IMR-90 (cell line): ENCODE results near the gene DRC7. TPM values are rescaled to one million over a fixed set of nuclear protein-coding genes. Genes with fewer than 3 reads are reported as not detected.

Experiments
- ATAC-seq: fragments of 200-7000 bp; cut with Tn5 transposase; 2 replicates; pipeline ENCODE4 v1.9.1; 2020; ENCODE audit warnings: low read depth, mild to moderate bottlenecking, moderate library complexity
- BruUV-seq: library from RNA; stranded (reverse); fragments of 400-500 nt; replicated peaks from 2 replicates; lab custom pipeline; 2021; lab: Mats Ljungman, UMichigan
- CTCF ChIA-PET: fragments of 300-600 bp; formaldehyde crosslinking; extraction: SDS; loops from one replicate; lab custom pipeline; 2021; ENCODE audit warnings: antibody characterized with exemption; lab: Yijun Ruan, JAX
- POLR2A ChIA-PET: fragments of 300-600 bp; sonication (Branson Sonifier 250); formaldehyde crosslinking; loops from one replicate; lab custom pipeline; 2022; ENCODE audit warnings: antibody characterized with exemption; ENCODE audit not compliant: unreplicated experiment; lab: Charles Lee
- DNase-seq: peaks from one replicate; pipeline ENCODE4 v3.0.0; 2013
- H2AFZ ChIP-seq: replicated peaks from 2 replicates; pipeline ENCODE3; 2013; ENCODE audit warnings: low read length, mild to moderate bottlenecking; ENCODE audit not compliant: poor library complexity
- H2AK5ac ChIP-seq: 2 replicates; pipeline ENCODE4 v1.6.1; 2013; ENCODE audit warnings: low read depth, low read length, inconsistent platforms
- H2AK9ac ChIP-seq: replicated peaks from 2 replicates; pipeline ENCODE3; 2013; ENCODE audit warnings: mild to moderate bottlenecking, low read depth, low read length, moderate library complexity; ENCODE audit not compliant: poor library complexity
- H2BK120ac ChIP-seq: 2 replicates; pipeline ENCODE4 v1.6.1; 2013; ENCODE audit warnings: low read depth, low read length, inconsistent platforms
- H2BK15ac ChIP-seq: 3 replicates; pipeline ENCODE4 v1.6.1; 2013; ENCODE audit warnings: low read depth, low read length, inconsistent platforms
- H2BK20ac ChIP-seq: 2 replicates; pipeline ENCODE4 v1.6.1; 2013; ENCODE audit warnings: low read depth, mild to moderate bottlenecking, inconsistent platforms, low read length, moderate library complexity
- H2BK5ac ChIP-seq: 2 replicates; pipeline ENCODE4 v1.6.1; 2013; ENCODE audit warnings: mild to moderate bottlenecking, low read depth, low read length, inconsistent platforms; ENCODE audit not compliant: poor library complexity, severe bottlenecking
- H3K14ac ChIP-seq: replicated peaks from 2 replicates; pipeline ENCODE4 v1.6.1; 2013; ENCODE audit warnings: low read depth, low read length, inconsistent platforms
- H3K18ac ChIP-seq: 2 replicates; pipeline ENCODE4 v1.6.1; 2013; ENCODE audit warnings: low read depth, low read length, control low read depth
- H3K23ac ChIP-seq: 2 replicates; pipeline ENCODE4 v1.6.1; 2013; ENCODE audit warnings: low read depth, low read length, inconsistent platforms
- H3K27ac ChIP-seq: 2 replicates; pipeline ENCODE4 v1.5.1; 2013; ENCODE audit warnings: mild to moderate bottlenecking, control low read depth, low read length; ENCODE audit not compliant: insufficient read depth
- H3K27me3 ChIP-seq: 2 replicates; pipeline ENCODE4 v1.6.1; 2013; ENCODE audit warnings: low read length; ENCODE audit not compliant: control insufficient read depth, insufficient read depth
- H3K36me3 ChIP-seq: 2 replicates; pipeline ENCODE4 v1.6.1; 2013; ENCODE audit warnings: low read length, mixed read lengths; ENCODE audit not compliant: control insufficient read depth, insufficient read depth
- H3K4ac ChIP-seq: 2 replicates; pipeline ENCODE4 v1.6.1; 2013; ENCODE audit warnings: low read depth, low read length, inconsistent platforms
- H3K4me1 ChIP-seq: 2 replicates; pipeline ENCODE4 v1.6.1; 2013; ENCODE audit warnings: low read length, mixed read lengths; ENCODE audit not compliant: control insufficient read depth, insufficient read depth
- H3K4me2 ChIP-seq: 2 replicates; pipeline ENCODE4 v1.6.1; 2013; ENCODE audit warnings: low read depth, mild to moderate bottlenecking, control low read depth, low read length, moderate library complexity
- H3K4me3 ChIP-seq: 2 replicates; pipeline ENCODE4 v1.5.1; 2013; ENCODE audit warnings: low read depth, mild to moderate bottlenecking, control low read depth, low read length, moderate library complexity; ENCODE audit not compliant: insufficient read depth
- H3K56ac ChIP-seq: 2 replicates; pipeline ENCODE4 v1.6.1; 2013; ENCODE audit warnings: low read length, inconsistent platforms; ENCODE audit not compliant: insufficient read depth; ENCODE audit errors: extremely low read depth
- H3K79me1 ChIP-seq, 2 experiments: 2 replicates each; pipeline ENCODE4 v1.6.1; 2013; ENCODE audit warnings: low read length in 2 of 2, inconsistent platforms in 1 of 2, low read depth in 1 of 2
- H3K9ac ChIP-seq: 2 replicates; pipeline ENCODE4 v1.6.1; 2013; ENCODE audit warnings: low read depth, low read length, control low read depth
- H3K9me1 ChIP-seq: 2 replicates; pipeline ENCODE4 v1.6.1; 2013; ENCODE audit warnings: low read length, inconsistent platforms; ENCODE audit not compliant: insufficient read depth
- H3K9me3 ChIP-seq: 2 replicates; pipeline ENCODE4 v1.6.1; 2013; ENCODE audit warnings: low read length; ENCODE audit not compliant: control insufficient read depth, insufficient read depth
- H4K20me1 ChIP-seq: 2 replicates; pipeline ENCODE4 v1.6.1; 2013; ENCODE audit warnings: low read length, inconsistent platforms; ENCODE audit not compliant: insufficient read depth
- H4K5ac ChIP-seq: 2 replicates; pipeline ENCODE4 v1.6.1; 2013; ENCODE audit warnings: mild to moderate bottlenecking, low read depth, low read length, control low read depth
- H4K8ac ChIP-seq, 2 experiments: 2 replicates each; pipeline ENCODE4 v1.6.1; 2013; ENCODE audit warnings: low read depth in 2 of 2, low read length in 2 of 2, control low read depth in 1 of 2, inconsistent platforms in 1 of 2
- H4K91ac ChIP-seq: 2 replicates; pipeline ENCODE4 v1.6.1; 2013; ENCODE audit warnings: low read depth, low read length, inconsistent platforms; ENCODE audit not compliant: insufficient read depth
- BHLHE40 ChIP-seq: fragments of 150-350 bp; IDR thresholded peaks from 2 replicates; pipeline ENCODE4 v1.6.1; 2016; ENCODE audit warnings: mild to moderate bottlenecking, low read depth, low read length
- CEBPB ChIP-seq: IDR thresholded peaks from 2 replicates; pipeline ENCODE4 v1.6.1; 2012; ENCODE audit warnings: low read depth, low read length, improper control_type of control experiment
- CHD1 ChIP-seq: IDR thresholded peaks from 2 replicates; pipeline ENCODE4 v1.6.1; 2012; ENCODE audit warnings: low read depth, low read length, improper control_type of control experiment
- FOS ChIP-seq: fragments of 150-350 bp; IDR thresholded peaks from 2 replicates; pipeline ENCODE4 v1.6.1; 2016; ENCODE audit warnings: low read depth, low read length
- MAFK ChIP-seq: IDR thresholded peaks from 2 replicates; pipeline ENCODE4 v1.6.1; 2012; ENCODE audit warnings: low read depth, low read length, improper control_type of control experiment
- MXI1 ChIP-seq: IDR thresholded peaks from 2 replicates; pipeline ENCODE4 v1.6.1; 2012; ENCODE audit warnings: low read depth, mild to moderate bottlenecking, low read length, moderate library complexity, borderline replicate concordance
- NFE2L2 ChIP-seq: fragments of 150-350 bp; IDR thresholded peaks from 2 replicates; pipeline ENCODE4 v1.6.1; 2016; ENCODE audit warnings: low read depth, mild to moderate bottlenecking, low read length
- POLR2A ChIP-seq: IDR thresholded peaks from 2 replicates; pipeline ENCODE4 v1.6.1; 2012; ENCODE audit warnings: mild to moderate bottlenecking, low read depth, low read length
- RAD21 ChIP-seq: IDR thresholded peaks from 2 replicates; pipeline ENCODE4 v1.6.1; 2012; ENCODE audit warnings: low read length, improper control_type of control experiment
- RCOR1 ChIP-seq: IDR thresholded peaks from 2 replicates; pipeline ENCODE4 v1.6.1; 2012; ENCODE audit warnings: mild to moderate bottlenecking, low read length, improper control_type of control experiment; ENCODE audit not compliant: insufficient replicate concordance
- RFX5 ChIP-seq: IDR thresholded peaks from 2 replicates; pipeline ENCODE4 v1.8.0; 2012; ENCODE audit warnings: low read depth, mild to moderate bottlenecking, low read length, moderate library complexity
- SMC3 ChIP-seq: fragments of 150-350 bp; IDR thresholded peaks from 2 replicates; pipeline ENCODE4 v1.6.1; 2016; ENCODE audit warnings: low read depth, mild to moderate bottlenecking, antibody characterized with exemption, low read length, moderate library complexity
- WGBS, 2 experiments: methylation state at CpG; one replicate each; pipeline versions ENCODE4 v1.1.5 to v1.1.7; 2013; ENCODE audit warnings: missing lambda C conversion rate in 2 of 2; ENCODE audit not compliant: insufficient read length in 1 of 2; ENCODE audit errors: extremely low coverage in 2 of 2; 5-methylcytosine and 5-hydroxymethylcytosine counted together
- dilution Hi-C: fragments of 300-500 bp; cut with HindIII; formaldehyde crosslinking; loops from one replicate; pipeline ENCODE4 v1.14.3; 2018; ENCODE audit warnings: low sequenced_read_pairs; ENCODE audit not compliant: unreplicated experiment
- in situ Hi-C: fragments of 300-500 bp; cut with MboI; formaldehyde crosslinking; loops from 3 replicates; pipeline ENCODE4 v1.14.3; 2019; ENCODE audit warnings: low sequenced_read_pairs, inconsistent platforms, mixed read lengths
- intact Hi-C: fragments of 100-400 bp; cut with micrococcal nuclease; formaldehyde crosslinking; loops from 2 replicates; pipeline ENCODE4 v1.10.0; 2022
- polyA plus RNA-seq, 3 experiments: library from polyadenylated mRNA; depleted of rRNA; stranded (reverse); fragments of >200 nt; gene quantifications; 2 replicates each; pipeline ENCODE4 v1.2.3, GENCODE V29; 2012; ENCODE audit warnings: low replicate concordance in 1 of 3
- total RNA-seq: library from RNA; depleted of rRNA; stranded (reverse); fragments of >200 nt; gene quantifications from 2 replicates; pipeline ENCODE4 v1.2.3, GENCODE V29; 2012
- TF ChIP-seq, protein P1 (sequence below): fragments of 150-350 bp; IDR thresholded peaks from 2 replicates; pipeline ENCODE4 v1.6.1; 2016; ENCODE audit warnings: low read depth, mild to moderate bottlenecking, low read length, moderate library complexity, borderline replicate concordance
- TF ChIP-seq, protein P2 (sequence below): fragments of 150-350 bp; IDR thresholded peaks from 2 replicates; pipeline ENCODE4 v1.6.1; 2017; ENCODE audit warnings: mild to moderate bottlenecking, antibody characterized with exemption, low read length, low read depth

The DRC7 gene
- total and polyA plus RNA-seq, 2 of the 4 experiments (the other 2 are of a cell fraction) = not detected

DNA sequence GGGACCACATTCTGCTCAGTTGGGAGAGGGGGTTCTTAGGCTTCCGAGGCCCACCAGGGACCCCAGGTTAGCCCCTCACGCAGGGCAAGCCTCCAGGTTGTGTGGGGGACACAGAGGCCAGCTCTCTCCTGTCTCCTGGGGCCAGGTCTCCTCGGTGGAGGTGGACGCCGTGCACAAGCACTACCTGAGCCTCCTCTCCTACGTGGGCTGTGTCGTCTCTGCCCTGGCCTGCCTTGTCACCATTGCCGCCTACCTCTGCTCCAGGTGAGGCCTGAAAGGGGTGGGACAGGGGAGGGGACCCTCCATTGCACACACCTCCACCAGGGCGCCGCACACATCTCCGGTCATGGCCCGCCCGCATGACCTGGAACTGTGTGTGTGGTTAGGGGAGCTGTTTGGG is 37.4 kb upstream of the DRC7 start:
- ChIA-PET POLR2A (no interaction called here), CTCF (interaction anchor here (1.1 kb wide), 1 partner anchor 66 kb away, joined by 5 read pairs; no protein-coding TSS in a partner anchor)
- Histone ChIP-seq H4K8ac (no peak overlapping the region), H3K27me3 (no peaks in the 10 kb centered on the region; the same call in 1 of the 2 replicates), H3K79me1 (no peaks in the 10 kb centered on the region), H3K36me3 (no peaks in the 10 kb centered on the region), H3K4me1 (no peaks in the 10 kb centered on the region), H3K56ac (no peak overlapping the region), H3K9ac (no peak overlapping the region), H3K4me3 (no peak overlapping the region), H3K4ac (no peak overlapping the region), H4K91ac (no peak overlapping the region), H3K27ac (no peak overlapping the region), H2AK5ac (no peak overlapping the region), H3K9me1 (no peaks in the 10 kb centered on the region; the same call in 1 of the 2 replicates), H3K23ac (no peak overlapping the region), H2BK5ac (no peak overlapping the region), H2AFZ (no peak overlapping the region), H3K14ac (no peak overlapping the region), H3K4me2 (no peak overlapping the region), H4K20me1 (no peaks in the 10 kb centered on the region), H4K5ac (no peak overlapping the region), H2AK9ac (no peak overlapping the region), H3K18ac (no peak overlapping the region), H2BK120ac (no peak overlapping the region), H2BK20ac (no peak overlapping the region), H3K9me3 (no peaks in the 10 kb centered on the region), H2BK15ac (no peak overlapping the region)
- ATAC-seq (no peak), DNase-seq (no peak)
- dilution Hi-C loops (no loop called here), intact Hi-C loops (no loop called here), in situ Hi-C loops (no loop called here)
- TF ChIP-seq, protein P1, sequence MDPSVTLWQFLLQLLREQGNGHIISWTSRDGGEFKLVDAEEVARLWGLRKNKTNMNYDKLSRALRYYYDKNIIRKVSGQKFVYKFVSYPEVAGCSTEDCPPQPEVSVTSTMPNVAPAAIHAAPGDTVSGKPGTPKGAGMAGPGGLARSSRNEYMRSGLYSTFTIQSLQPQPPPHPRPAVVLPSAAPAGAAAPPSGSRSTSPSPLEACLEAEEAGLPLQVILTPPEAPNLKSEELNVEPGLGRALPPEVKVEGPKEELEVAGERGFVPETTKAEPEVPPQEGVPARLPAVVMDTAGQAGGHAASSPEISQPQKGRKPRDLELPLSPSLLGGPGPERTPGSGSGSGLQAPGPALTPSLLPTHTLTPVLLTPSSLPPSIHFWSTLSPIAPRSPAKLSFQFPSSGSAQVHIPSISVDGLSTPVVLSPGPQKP = no peak
- TF ChIP-seq POLR2A = no peak
- no peak for TF ChIP-seq MAFK
- no peak for TF ChIP-seq RCOR1
- TF ChIP-seq NFE2L2 = no peak
- TF ChIP-seq, protein P2, sequence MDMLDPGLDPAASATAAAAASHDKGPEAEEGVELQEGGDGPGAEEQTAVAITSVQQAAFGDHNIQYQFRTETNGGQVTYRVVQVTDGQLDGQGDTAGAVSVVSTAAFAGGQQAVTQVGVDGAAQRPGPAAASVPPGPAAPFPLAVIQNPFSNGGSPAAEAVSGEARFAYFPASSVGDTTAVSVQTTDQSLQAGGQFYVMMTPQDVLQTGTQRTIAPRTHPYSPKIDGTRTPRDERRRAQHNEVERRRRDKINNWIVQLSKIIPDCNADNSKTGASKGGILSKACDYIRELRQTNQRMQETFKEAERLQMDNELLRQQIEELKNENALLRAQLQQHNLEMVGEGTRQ = no peak
- no peak for TF ChIP-seq BHLHE40
- no peak for TF ChIP-seq RAD21
- TF ChIP-seq MXI1 = no peak
- no peak for TF ChIP-seq SMC3
- TF ChIP-seq CEBPB = no peak
- no peak for TF ChIP-seq CHD1
- TF ChIP-seq FOS = no peak
- no peak for TF ChIP-seq RFX5
- no TSS peak for BruUV-seq
- WGBS, 2 experiments = no CpG with 5 or more reads among the region's 13 CpGs
